Adrenal gland (tissue), 12 donors: ENCODE measurements around the gene POLR1B. TPM values are rescaled to one million over a fixed set of nuclear protein-coding genes. Genes with fewer than 3 reads are reported as not detected.
A peak's percentile ranks its signal among the peaks of the same experiment; 100 is the strongest.

Experiments
- DNase-seq, 7 donors: peaks; one replicate each; pipeline ENCODE4 v3.0.0-alpha.2; 2019 to 2020
- H3K27ac ChIP-seq, 5 donors: fragments of 200-600 bp; sonication (generic) in 4 of 5; 1 replicate in 3 of 5; 2 replicates in 2 of 5; pipeline versions ENCODE4 v1.5.1 to v1.8.0; 2016 to 2020; ENCODE audit warnings: mild to moderate bottlenecking in 1 of 5
- H3K27me3 ChIP-seq: fragments of 200-600 bp; 2 replicates; pipeline ENCODE4 v1.8.0; 2021
- H3K36me3 ChIP-seq, 2 donors: fragments of 200-600 bp; replicated peaks in 1 of 2; 1 replicate in 1 of 2; 2 replicates in 1 of 2; pipeline versions ENCODE4 v1.5.1 to v1.8.0; 2018 to 2022
- H3K4me1 ChIP-seq, 2 donors: fragments of 200-600 bp; replicated peaks in 1 of 2; 1 replicate in 1 of 2; 2 replicates in 1 of 2; pipeline versions ENCODE4 v1.5.1 to v1.8.0; 2018 to 2021
- H3K4me3 ChIP-seq, 4 donors: fragments of 200-600 bp; sonication (generic) in 3 of 4; one replicate each; pipeline ENCODE4 v1.5.1; 2016 to 2018
- H3K9me3 ChIP-seq, 3 donors: fragments of 200-600 bp; sonication (generic) in 1 of 3; replicated peaks in 1 of 3; 1 replicate in 2 of 3; 2 replicates in 1 of 3; pipeline versions ENCODE4 v1.5.1 to v1.8.0; 2016 to 2021
- POLR2A ChIP-seq, 2 donors: fragments of 450-650 bp; IDR thresholded peaks; one replicate each; pipeline ENCODE4 v1.6.1; 2017; ENCODE audit warnings: antibody characterized with exemption in 2 of 2, mild to moderate bottlenecking in 2 of 2, moderate library complexity in 1 of 2
- WGBS, 4 donors: extraction: QIAGEN DNeasy Blood & Tissue Kit in 2 of 4; methylation state at CpG; one replicate each; pipeline versions ENCODE4 v1.1.5 to v1.1.7; 2013 to 2017; 5-methylcytosine and 5-hydroxymethylcytosine counted together
- intact Hi-C, 2 donors: fragments of 100-400 bp; cut with DNase I; formaldehyde crosslinking; loops; one replicate each; pipeline versions ENCODE4 v1.14.1 to v1.15.0; 2022 to 2023
- polyA plus RNA-seq, 3 donors: library from polyadenylated mRNA; stranded (reverse); fragments of 200-250 nt in 2 of 3; fragments of 350-450 nt in 1 of 3; fragmentation: Illumina TruSeq in 1 of 3; extraction: RNeasy Lipid Tissue Mini Kit (QIAGEN cat#74804) in 1 of 3; gene quantifications; one replicate each; pipeline ENCODE4 v1.2.3, GENCODE V29; 2013 to 2014
- total RNA-seq, 9 donors: library from RNA; depleted of rRNA in 4 of 9; stranded (reverse); fragments of >200 nt in 4 of 9; fragments of 120-200 nt in 1 of 9; fragmentation: NEBNext Ultra II Directional in 1 of 9; extraction: Animal tissue kit (Norgen Biotek cat#: 25700) in 1 of 9; gene quantifications; one replicate each; pipeline versions ENCODE4 v1.1.0 to v1.2.4, GENCODE V29; 2013 to 2023
- TF ChIP-seq, protein P1 (sequence below), 6 experiments: fragments of 450-650 bp in 4 of 6; fragments of 200-600 bp in 2 of 6; sonication (generic) in 1 of 6; IDR thresholded peaks; 1 replicate in 5 of 6; 2 replicates in 1 of 6; pipeline versions ENCODE4 v1.5.1 to v1.8.0; 2016 to 2021; ENCODE audit warnings: antibody characterized with exemption in 6 of 6, mild to moderate bottlenecking in 2 of 6, moderate library complexity in 1 of 6
- donor health status: healthy with polysubstance abuse.
- donor health status: Bipolar disorder and iron deficiency.
- donor health status: DM: yes; HTN: yes; CAD: no.
- donor health status: DM: no; HTN: no; CAD: no.
- donor health status: DM: no; HTN: no; CAD: no.
- donor health status: DM: yes; HTN: yes; CAD: no.

The POLR1B gene
- total and polyA plus RNA-seq, 12 donors, result 4.2 to 30.3 (median 20.6) TPM

DNA sequence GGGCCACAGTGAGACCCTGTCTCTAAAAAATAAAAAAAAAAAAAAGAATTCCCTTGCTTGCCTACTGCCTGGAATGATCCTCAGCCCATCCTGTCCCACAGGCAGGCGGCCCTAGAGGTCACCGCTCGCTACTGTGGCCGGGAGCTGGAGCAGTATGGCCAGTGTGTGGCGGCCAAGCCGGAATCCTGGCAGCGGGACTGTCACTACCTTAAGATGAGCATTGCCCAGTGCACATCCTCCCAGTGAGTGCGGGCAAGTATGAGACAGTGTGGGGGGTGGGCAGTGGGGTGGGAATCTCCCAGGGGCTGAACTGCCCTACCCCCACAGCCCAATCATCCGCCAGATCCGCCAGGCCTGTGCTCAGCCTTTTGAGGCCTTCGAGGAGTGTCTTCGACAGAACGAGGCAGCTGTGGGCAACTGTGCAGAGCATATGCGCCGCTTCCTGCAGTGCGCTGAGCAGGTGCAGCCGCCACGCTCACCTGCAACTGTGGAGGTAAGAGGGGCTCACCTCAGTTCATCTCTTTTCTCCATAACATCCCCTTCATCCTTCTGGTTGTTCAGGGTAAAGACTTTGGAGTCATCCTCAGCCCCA lies 43.7 kb downstream of the POLR1B start:
- peak in 3 of 7 donors; percentile 21 to 57 (median 23) for DNase-seq
- intact Hi-C loops, result no loop called here

GRCh38 chr2:112588611-112589045 lies 46.4 kb downstream of the POLR1B start:
- peaks cover 0 to 12% of the 10 kb centered on the region in 2 donors for H3K36me3 ChIP-seq
- intact Hi-C loops, result no loop called here

More for the DNA sequence above, 43.7 kb downstream of the POLR1B start:
- H3K4me1 ChIP-seq, result peaks cover 6 to 24% of the 10 kb centered on the region in 2 donors
- H3K4me3 ChIP-seq, result no peak overlapping the region
- no peak overlapping the region for H3K27ac ChIP-seq
- WGBS, 4 donors, result 90 to 97% (median 97%) methylated on average over 12 to 18 of the region's 18 CpGs
- no peaks in the 10 kb centered on the region for H3K27me3 ChIP-seq
- TF ChIP-seq, protein P1, sequence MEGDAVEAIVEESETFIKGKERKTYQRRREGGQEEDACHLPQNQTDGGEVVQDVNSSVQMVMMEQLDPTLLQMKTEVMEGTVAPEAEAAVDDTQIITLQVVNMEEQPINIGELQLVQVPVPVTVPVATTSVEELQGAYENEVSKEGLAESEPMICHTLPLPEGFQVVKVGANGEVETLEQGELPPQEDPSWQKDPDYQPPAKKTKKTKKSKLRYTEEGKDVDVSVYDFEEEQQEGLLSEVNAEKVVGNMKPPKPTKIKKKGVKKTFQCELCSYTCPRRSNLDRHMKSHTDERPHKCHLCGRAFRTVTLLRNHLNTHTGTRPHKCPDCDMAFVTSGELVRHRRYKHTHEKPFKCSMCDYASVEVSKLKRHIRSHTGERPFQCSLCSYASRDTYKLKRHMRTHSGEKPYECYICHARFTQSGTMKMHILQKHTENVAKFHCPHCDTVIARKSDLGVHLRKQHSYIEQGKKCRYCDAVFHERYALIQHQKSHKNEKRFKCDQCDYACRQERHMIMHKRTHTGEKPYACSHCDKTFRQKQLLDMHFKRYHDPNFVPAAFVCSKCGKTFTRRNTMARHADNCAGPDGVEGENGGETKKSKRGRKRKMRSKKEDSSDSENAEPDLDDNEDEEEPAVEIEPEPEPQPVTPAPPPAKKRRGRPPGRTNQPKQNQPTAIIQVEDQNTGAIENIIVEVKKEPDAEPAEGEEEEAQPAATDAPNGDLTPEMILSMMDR (IDR thresholded peaks at IDR 0.05), result no peak
- TF ChIP-seq POLR2A (IDR thresholded peaks at IDR 0.05), result no peak
- no peaks in the 10 kb centered on the region for H3K9me3 ChIP-seq
- H3K36me3 ChIP-seq, result peaks cover 0 to 12% of the 10 kb centered on the region in 2 donors

DNA sequence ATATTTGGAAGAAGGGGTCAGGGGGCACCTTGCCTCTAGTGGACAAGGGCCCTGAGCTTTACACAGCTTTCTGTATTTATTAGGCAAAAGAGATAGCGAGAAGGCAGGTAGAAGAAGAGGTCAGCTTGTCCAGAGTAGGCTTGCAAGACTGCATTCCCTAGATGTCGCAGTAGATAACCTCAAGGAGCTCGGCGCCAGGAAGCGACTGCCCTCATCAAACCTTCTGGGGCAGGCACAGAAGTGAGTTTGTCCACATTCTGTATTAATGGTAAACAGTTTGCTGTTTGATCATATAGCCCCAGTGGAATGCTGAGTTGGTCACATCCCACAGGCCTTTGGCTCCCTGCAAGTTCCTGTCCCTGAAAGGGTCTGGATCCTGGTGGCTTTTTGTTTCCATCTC lies 49.1 kb downstream of the POLR1B start:
- Histone ChIP-seq H3K27ac (no peak overlapping the region), H3K4me3 (no peak overlapping the region), H3K4me1 (no peaks in the 10 kb centered on the region), H3K36me3 (peaks cover 0 to 11% of the 10 kb centered on the region in 2 donors), H3K9me3 (no peaks in the 10 kb centered on the region), H3K27me3 (no peaks in the 10 kb centered on the region)
- DNase-seq, result peak in 1 of 7 donors; percentile 11
- WGBS, 4 donors, result 88 to 94% (median 92%) methylated on average over 5 of the region's 5 CpGs
- TF ChIP-seq POLR2A (IDR thresholded peaks at IDR 0.05), result no peak
- TF ChIP-seq, protein P1 (IDR thresholded peaks at IDR 0.05), result no peak
- intact Hi-C loops, result no loop called here

More at GRCh38 chr2:112588611-112589045, 46.4 kb downstream of the POLR1B start:
- Histone ChIP-seq H3K9me3 (no peaks in the 10 kb centered on the region), H3K27me3 (no peaks in the 10 kb centered on the region), H3K27ac (no peak overlapping the region), H3K4me3 (no peak overlapping the region), H3K4me1 (peaks cover 3 to 9% of the 10 kb centered on the region in 2 donors)
- TF ChIP-seq, protein P1 (IDR thresholded peaks at IDR 0.05), result no peak
- no peak for TF ChIP-seq POLR2A (IDR thresholded peaks at IDR 0.05)
- peak in 6 of 7 donors; percentile 30 to 77 (median 43) for DNase-seq
- WGBS, 4 donors, result 53 to 97% (median 63%) methylated on average over 5 to 6 of the region's 6 CpGs

DNA sequence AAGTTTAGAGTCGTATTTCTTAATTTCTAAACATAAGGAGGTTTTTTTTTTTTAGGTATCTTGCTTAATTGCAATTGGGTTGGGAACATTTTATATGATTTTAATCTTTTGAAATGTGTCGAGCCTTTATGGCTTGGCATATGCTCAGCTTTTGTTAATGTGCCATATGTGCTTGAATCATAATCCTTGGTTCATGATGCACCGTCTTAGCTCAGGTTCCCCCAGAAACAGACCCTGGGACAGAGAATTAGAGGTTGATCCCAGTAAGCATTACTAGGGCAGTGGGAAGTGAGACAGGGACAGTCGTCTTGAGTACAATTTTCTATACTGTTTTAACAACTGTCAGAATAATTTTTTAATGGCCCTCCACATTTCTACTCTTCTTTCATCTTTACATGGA lies 51.5 kb downstream of the POLR1B start:
- intact Hi-C loops, result no loop called here

More for the DNA sequence above, 51.5 kb downstream of the POLR1B start:
- DNase-seq, result no peak
- no peaks in the 10 kb centered on the region for H3K36me3 ChIP-seq
- TF ChIP-seq, protein P1 (IDR thresholded peaks at IDR 0.05), result no peak
- no peak for TF ChIP-seq POLR2A (IDR thresholded peaks at IDR 0.05)
- H3K27me3 ChIP-seq, result no peaks in the 10 kb centered on the region
- no peaks in the 10 kb centered on the region for H3K4me1 ChIP-seq
- no peak overlapping the region for H3K4me3 ChIP-seq
- no peaks in the 10 kb centered on the region for H3K9me3 ChIP-seq
- WGBS, 4 donors, result 87 to 90% (median 89%) methylated on average over 4 of the region's 4 CpGs
- no peak overlapping the region for H3K27ac ChIP-seq
